Endothelial cell of umbilical vein (primary cell): Measurements from ENCODE around the gene GATAD2A. TPM values are rescaled to one million over a fixed set of nuclear protein-coding genes. Genes with fewer than 3 reads are reported as not detected.

Experiments used
- BruUV-seq: library from RNA; stranded (reverse); fragments of 400-500 nt; replicated peaks from 2 replicates; lab custom pipeline; 2021; lab: Mats Ljungman, UMichigan
- CTCF ChIA-PET: fragments of 300-600, 350-600 bp; sonication (Branson Sonifier 250); formaldehyde crosslinking; loops from one replicate; lab custom pipeline; 2021; ENCODE audit warnings: antibody characterized with exemption, inconsistent platforms; lab: Charles Lee
- POLR2A ChIA-PET: fragments of 300-600, 350-600 bp; sonication (Branson Sonifier 250); formaldehyde crosslinking; loops from one replicate; lab custom pipeline; 2021; ENCODE audit warnings: antibody characterized with exemption, inconsistent platforms; lab: Charles Lee
- DNase-seq: peaks from one replicate; pipeline ENCODE4 v3.0.0-alpha.2; 2011; ENCODE audit warnings: low read depth, low spot score
- FAIRE-seq: peaks from 2 replicates; lab custom pipeline; 2011; peaks lifted over from hg19 to GRCh38; lab: Jason Lieb, UNC
- H2AFZ ChIP-seq: 2 replicates; pipeline ENCODE4 v1.6.0; 2012; ENCODE audit warnings: low read depth, low read length, control low read depth, inconsistent platforms
- H3K27ac ChIP-seq: 2 replicates; pipeline ENCODE4 v1.5.1; 2011; ENCODE audit warnings: low read depth, mild to moderate bottlenecking, control low read depth, low read length, moderate library complexity; ENCODE audit not compliant: insufficient read depth
- H3K27me3 ChIP-seq, 2 experiments: 2 replicates each; pipeline versions ENCODE4 v1.6.0 to v1.6.1; 2011; ENCODE audit warnings: low read length in 2 of 2, mixed read lengths in 1 of 2; ENCODE audit not compliant: control insufficient read depth in 2 of 2, insufficient read depth in 2 of 2
- H3K36me3 ChIP-seq, 2 experiments: 2 replicates in 1 of 2; 3 replicates in 1 of 2; pipeline ENCODE4 v1.5.1; 2011; ENCODE audit warnings: low read length in 2 of 2, mild to moderate bottlenecking in 1 of 2, moderate library complexity in 1 of 2; ENCODE audit not compliant: control insufficient read depth in 2 of 2, insufficient read depth in 2 of 2; ENCODE audit errors: extremely low read depth in 1 of 2
- H3K4me1 ChIP-seq: 3 replicates; pipeline ENCODE4 v1.5.1; 2011; ENCODE audit warnings: mild to moderate bottlenecking, low read length; ENCODE audit not compliant: control insufficient read depth, insufficient read depth; ENCODE audit errors: extremely low read depth
- H3K4me2 ChIP-seq: 2 replicates; pipeline ENCODE4 v1.6.1; 2011; ENCODE audit warnings: low read length, control low read depth, mixed read lengths; ENCODE audit not compliant: insufficient read depth
- H3K4me3 ChIP-seq, 3 experiments: fragments of 200-600 bp in 1 of 3; sonication (generic), shearing (Covaris generic) in 1 of 3; replicated peaks in 1 of 3; 2 replicates each; pipeline ENCODE4 v1.5.1; 2011 to 2016; ENCODE audit warnings: control low read depth in 3 of 3, low read length in 3 of 3, mild to moderate bottlenecking in 2 of 3, inconsistent platforms in 1 of 3, low read depth in 1 of 3, moderate library complexity in 1 of 3; ENCODE audit not compliant: insufficient read depth in 1 of 3
- H3K79me2 ChIP-seq: 2 replicates; pipeline ENCODE4 v1.6.0; 2012; ENCODE audit warnings: low read length, inconsistent platforms; ENCODE audit not compliant: control insufficient read depth, insufficient read depth
- H3K9ac ChIP-seq: replicated peaks from 2 replicates; pipeline ENCODE3; 2011; ENCODE audit warnings: low read length, control low read depth; ENCODE audit not compliant: insufficient read depth; ENCODE audit errors: extremely low read depth
- H3K9me1 ChIP-seq: replicated peaks from 3 replicates; pipeline ENCODE4 v1.6.0; 2011; ENCODE audit warnings: mild to moderate bottlenecking, low read length; ENCODE audit not compliant: control insufficient read depth, insufficient read depth; ENCODE audit errors: extremely low read depth
- H3K9me3 ChIP-seq: replicated peaks from 2 replicates; pipeline ENCODE4 v1.5.1; 2012; ENCODE audit warnings: low read length, inconsistent platforms; ENCODE audit not compliant: control insufficient read depth, insufficient read depth
- H4K20me1 ChIP-seq: replicated peaks from 2 replicates; pipeline ENCODE3; 2011; ENCODE audit warnings: mild to moderate bottlenecking, low read length; ENCODE audit not compliant: control insufficient read depth, insufficient read depth; ENCODE audit errors: extremely low read depth
- EZH2 ChIP-seq: IDR thresholded peaks from 2 replicates; pipeline ENCODE4 v1.6.1; 2012; ENCODE audit warnings: borderline replicate concordance, low read depth, mild to moderate bottlenecking, moderate library complexity, low read length, inconsistent platforms; ENCODE audit not compliant: severe bottlenecking
- FOS ChIP-seq: IDR thresholded peaks from 2 replicates; pipeline ENCODE4 v1.6.1; 2011; ENCODE audit warnings: mild to moderate bottlenecking, low read length, moderate library complexity, borderline replicate concordance; ENCODE audit not compliant: insufficient read depth
- GATA2 ChIP-seq: IDR thresholded peaks from 2 replicates; pipeline ENCODE4 v1.7.0; 2011; ENCODE audit warnings: low read depth, mild to moderate bottlenecking, moderate library complexity, mixed read lengths, low read length; ENCODE audit not compliant: insufficient read length, insufficient read depth
- JUN ChIP-seq: IDR thresholded peaks from 2 replicates; pipeline ENCODE4 v1.6.1; 2011; ENCODE audit warnings: borderline replicate concordance, low read depth; ENCODE audit not compliant: insufficient read length, insufficient read depth
- MYC ChIP-seq: IDR thresholded peaks from one replicate; pipeline ENCODE4 v1.6.1; 2011; ENCODE audit warnings: mild to moderate bottlenecking, low read depth, low read length
- POLR2A ChIP-seq: IDR thresholded peaks from 2 replicates; pipeline ENCODE4 v1.6.1; 2012; ENCODE audit warnings: low read depth, mild to moderate bottlenecking, control low read depth, low read length
- POLR2AphosphoS5 ChIP-seq: IDR thresholded peaks from 2 replicates; pipeline ENCODE4 v1.6.1; 2012; ENCODE audit warnings: low read depth, mild to moderate bottlenecking, control low read depth, low read length, moderate library complexity; ENCODE audit not compliant: insufficient read depth
- dilution Hi-C: fragments of 300-500 bp; cut with MboI; formaldehyde crosslinking; loops from one replicate; pipeline ENCODE4 v1.15.0; 2019; ENCODE audit warnings: low sequenced_read_pairs; ENCODE audit not compliant: extremely low pct_ligation_motif_present
- intact Hi-C: fragments of 100-400 bp; cut with micrococcal nuclease; formaldehyde crosslinking; loops from one replicate; pipeline ENCODE4 v1.10.0; 2022
- polyA plus RNA-seq, 4 experiments: library from polyadenylated mRNA; depleted of rRNA in 3 of 4; stranded (reverse) in 3 of 4; unstranded in 1 of 4; fragments of >200 nt; gene quantifications; 2 replicates each; pipeline versions ENCODE4 v1.2.1 to v1.2.3, GENCODE V29; 2011 to 2012; ENCODE audit warnings: missing spikeins in 1 of 4
- total RNA-seq: library from RNA; stranded (reverse); gene quantifications from 2 replicates; pipeline ENCODE4 v1.2.3, GENCODE V29; 2021
- TF ChIP-seq, protein P1 (sequence below), 2 donors: IDR thresholded peaks; 1 replicate in 1 of 2; 2 replicates in 1 of 2; pipeline ENCODE4 v1.5.1; 2011; ENCODE audit warnings: low read length in 2 of 2, mild to moderate bottlenecking in 2 of 2, moderate library complexity in 2 of 2, control low read depth in 1 of 2, inconsistent platforms in 1 of 2, low read depth in 1 of 2; ENCODE audit not compliant: insufficient read depth in 1 of 2; ENCODE audit errors: extremely low read depth in 1 of 2
- TF ChIP-seq, protein P2 (sequence below): IDR thresholded peaks from 2 replicates; pipeline ENCODE4 v1.6.1; 2011; ENCODE audit not compliant: insufficient read depth, insufficient read length

Gene GATAD2A
- total and polyA plus RNA-seq, 2 donors (not counting 3 experiments of a cell fraction or from before 2014, with no cell fraction given) = 27.3 to 134 TPM

DNA sequence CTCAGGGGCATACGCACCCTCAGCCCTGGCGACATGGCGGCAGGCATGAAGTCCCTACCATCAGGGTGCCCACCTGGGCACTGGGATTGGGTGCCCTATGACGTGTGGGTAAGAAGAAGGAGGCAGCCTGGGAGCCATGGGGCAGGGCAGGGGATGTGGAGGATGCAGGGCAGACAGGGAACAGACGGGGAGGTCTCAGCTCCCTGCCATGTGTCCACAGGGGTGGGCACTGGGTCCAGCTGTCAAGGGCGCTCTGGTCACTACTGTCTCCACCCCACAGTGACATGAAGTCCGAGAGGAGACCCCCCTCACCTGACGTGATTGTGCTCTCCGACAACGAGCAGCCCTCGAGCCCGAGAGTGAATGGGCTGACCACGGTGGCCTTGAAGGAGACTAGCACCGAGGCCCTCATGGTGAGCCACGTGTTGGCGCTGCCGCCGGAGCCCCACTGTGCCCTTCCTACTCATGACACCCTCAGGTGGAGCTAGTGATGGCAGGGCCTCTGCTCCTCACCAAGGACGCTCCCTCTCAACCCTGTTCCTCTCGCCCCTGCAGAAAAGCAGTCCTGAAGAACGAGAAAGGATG is 86.6 kb downstream of the GATAD2A start:
- H3K4me2 ChIP-seq = no peak overlapping the region
- H3K9ac ChIP-seq = no peak overlapping the region
- no peak overlapping the region for H2AFZ ChIP-seq
- no peaks in the 10 kb centered on the region for H4K20me1 ChIP-seq
- FAIRE-seq (no peak), DNase-seq (no peak)
- no peaks in the 10 kb centered on the region for H3K27me3 ChIP-seq
- peaks cover 25% of the 10 kb centered on the region for H3K4me1 ChIP-seq
- dilution Hi-C loops (no loop called here), intact Hi-C loops (no loop called here)
- peaks cover 48% of the 10 kb centered on the region for H3K79me2 ChIP-seq
- ChIA-PET CTCF (interaction anchor here (0.6 to 5.1 kb wide), 5 partner anchors 125 to 195 kb away, joined by 3 to 127 read pairs (median 3); no protein-coding TSS in a partner anchor), POLR2A (interaction anchor here (1.1 kb wide), 1 partner anchor 16 kb away, joined by 7 read pairs; no protein-coding TSS in a partner anchor)
- H3K4me3 ChIP-seq = no peak overlapping the region
- H3K36me3 ChIP-seq = peaks cover 2 to 33% of the 10 kb centered on the region in 2 experiments
- no peak for TF ChIP-seq POLR2A
- no peak for TF ChIP-seq POLR2AphosphoS5
- TF ChIP-seq MYC = no peak
- TF ChIP-seq GATA2 = no peak
- TF ChIP-seq FOS = no peak
- TF ChIP-seq, protein P1, sequence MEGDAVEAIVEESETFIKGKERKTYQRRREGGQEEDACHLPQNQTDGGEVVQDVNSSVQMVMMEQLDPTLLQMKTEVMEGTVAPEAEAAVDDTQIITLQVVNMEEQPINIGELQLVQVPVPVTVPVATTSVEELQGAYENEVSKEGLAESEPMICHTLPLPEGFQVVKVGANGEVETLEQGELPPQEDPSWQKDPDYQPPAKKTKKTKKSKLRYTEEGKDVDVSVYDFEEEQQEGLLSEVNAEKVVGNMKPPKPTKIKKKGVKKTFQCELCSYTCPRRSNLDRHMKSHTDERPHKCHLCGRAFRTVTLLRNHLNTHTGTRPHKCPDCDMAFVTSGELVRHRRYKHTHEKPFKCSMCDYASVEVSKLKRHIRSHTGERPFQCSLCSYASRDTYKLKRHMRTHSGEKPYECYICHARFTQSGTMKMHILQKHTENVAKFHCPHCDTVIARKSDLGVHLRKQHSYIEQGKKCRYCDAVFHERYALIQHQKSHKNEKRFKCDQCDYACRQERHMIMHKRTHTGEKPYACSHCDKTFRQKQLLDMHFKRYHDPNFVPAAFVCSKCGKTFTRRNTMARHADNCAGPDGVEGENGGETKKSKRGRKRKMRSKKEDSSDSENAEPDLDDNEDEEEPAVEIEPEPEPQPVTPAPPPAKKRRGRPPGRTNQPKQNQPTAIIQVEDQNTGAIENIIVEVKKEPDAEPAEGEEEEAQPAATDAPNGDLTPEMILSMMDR (IDR thresholded peaks at IDR 0.05; ENCODE audit: extremely low read depth in 1 of 2, insufficient read depth in 1 of 2, low read depth in 1 of 2, low read length in 2 of 2) = no peak
- TF ChIP-seq, protein P2, sequence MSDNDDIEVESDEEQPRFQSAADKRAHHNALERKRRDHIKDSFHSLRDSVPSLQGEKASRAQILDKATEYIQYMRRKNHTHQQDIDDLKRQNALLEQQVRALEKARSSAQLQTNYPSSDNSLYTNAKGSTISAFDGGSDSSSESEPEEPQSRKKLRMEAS = no peak
- no peak for TF ChIP-seq EZH2
- TF ChIP-seq JUN = no peak
- no TSS peak for BruUV-seq
- H3K9me1 ChIP-seq = no peaks in the 10 kb centered on the region
- no peaks in the 10 kb centered on the region for H3K9me3 ChIP-seq
- no peak overlapping the region for H3K27ac ChIP-seq
